Effector CD8-positive, alpha-beta T cell (primary cell): ENCODE results near the gene ARHGAP19.

Experiments
- DNase-seq: peaks from one replicate; lab custom pipeline; 2025; lab: John Stamatoyannopoulos, UW

Gene ARHGAP19

GRCh38 chr10:97229322-97230015, 63.0 kb downstream of the ARHGAP19 start:
- no peak for DNase-seq

GRCh38 chr10:97228775-97229157, 63.7 kb downstream of the ARHGAP19 start:
- DNase-seq, result no peak

GRCh38 chr10:97228130-97228774, 64.2 kb downstream of the ARHGAP19 start:
- no peak for DNase-seq

- DNase-seq, result no peak
Measured at GRCh38 chr10:97226398-97226797, 66.0 kb downstream of the ARHGAP19 start.

- no peak for DNase-seq
Measured at GRCh38 chr10:97224483-97225435, 67.7 kb downstream of the ARHGAP19 start.

GRCh38 chr10:97222326-97222961, 70.0 kb downstream of the ARHGAP19 start:
- DNase-seq, result no peak

GRCh38 chr10:97220355-97220754, 72.1 kb downstream of the ARHGAP19 start:
- no peak for DNase-seq

GRCh38 chr10:97217299-97217698, 75.1 kb downstream of the ARHGAP19 start:
- DNase-seq, result no peak

GRCh38 chr10:97215619-97216260, 76.7 kb downstream of the ARHGAP19 start:
- DNase-seq, result no peak

- DNase-seq, result no peak
Measured at GRCh38 chr10:97213431-97213830, 79.0 kb downstream of the ARHGAP19 start.

GRCh38 chr10:97211229-97211628, 81.2 kb downstream of the ARHGAP19 start:
- DNase-seq, result no peak

- peak; percentile 56 for DNase-seq
Measured at GRCh38 chr10:97210543-97210960, 81.9 kb downstream of the ARHGAP19 start.

GRCh38 chr10:97207756-97208346, 84.6 kb downstream of the ARHGAP19 start:
- no peak for DNase-seq

GRCh38 chr10:97207131-97207530, 85.3 kb downstream of the ARHGAP19 start:
- no peak for DNase-seq

GRCh38 chr10:97204826-97205679, 87.4 kb downstream of the ARHGAP19 start:
- no peak for DNase-seq

GRCh38 chr10:97203220-97203619, 89.2 kb downstream of the ARHGAP19 start:
- no peak for DNase-seq

- no peak for DNase-seq
Measured at GRCh38 chr10:97200616-97201015, 91.8 kb downstream of the ARHGAP19 start.

GRCh38 chr10:97199152-97199551, 93.3 kb downstream of the ARHGAP19 start:
- DNase-seq, result no peak

- DNase-seq, result no peak
Measured at GRCh38 chr10:97197030-97197500, 95.4 kb downstream of the ARHGAP19 start.
